Testis (tissue), 3 donors: ENCODE measurements around the gene TGDS. TPM values are rescaled to one million over a fixed set of nuclear protein-coding genes. Genes with fewer than 3 reads are reported as not detected.

ENCODE experiments used
- DNase-seq: peaks from one replicate; pipeline ENCODE4 v3.0.0-alpha.2; 2019
- H3K27ac ChIP-seq, 2 donors: fragments of 200-600 bp; sonication (generic); one replicate each; pipeline ENCODE4 v1.5.1; 2019
- H3K27me3 ChIP-seq: fragments of 200-600 bp; sonication (generic); one replicate; pipeline ENCODE4 v1.5.1; 2019
- H3K36me3 ChIP-seq: fragments of 200-600 bp; sonication (generic); one replicate; pipeline ENCODE4 v1.5.1; 2017; ENCODE audit warnings: low read depth; ENCODE audit errors: missing control alignments
- H3K4me1 ChIP-seq: fragments of 200-600 bp; sonication (generic); one replicate; pipeline ENCODE4 v1.5.1; 2019
- H3K4me3 ChIP-seq, 2 donors: fragments of 200-600 bp; sonication (generic); one replicate each; pipeline ENCODE4 v1.5.1; 2017 to 2019
- H3K9me3 ChIP-seq: fragments of 200-600 bp; sonication (generic); one replicate; pipeline ENCODE4 v1.5.1; 2017
- POLR2A ChIP-seq: fragments of 450-650 bp; IDR thresholded peaks from one replicate; pipeline ENCODE4 v1.6.1; 2017; ENCODE audit warnings: antibody characterized with exemption, mild to moderate bottlenecking, moderate library complexity
- WGBS, 2 donors: methylation state at CpG; one replicate each; pipeline ENCODE4 v1.1.5; 2018; 5-methylcytosine and 5-hydroxymethylcytosine counted together
- intact Hi-C: fragments of 100-400 bp; cut with DNase I; formaldehyde crosslinking; loops from one replicate; pipeline ENCODE4 v1.15.1; 2023; ENCODE audit warnings: low total_unique reads
- polyA plus RNA-seq: library from polyadenylated mRNA; stranded (reverse); fragments of 350-450 nt; fragmentation: Illumina TruSeq; extraction: RNeasy Lipid Tissue Mini Kit (QIAGEN cat#74804); gene quantifications from one replicate; pipeline ENCODE4 v1.2.3, GENCODE V29; 2014; ENCODE audit warnings: low read depth, low replicate concordance; ENCODE audit not compliant: insufficient read depth
- total RNA-seq, 2 donors: library from RNA; depleted of rRNA; stranded (reverse); fragments of >200 nt; gene quantifications; one replicate each; pipeline ENCODE4 v1.2.3, GENCODE V29; 2016
- TF ChIP-seq, protein P1 (sequence below), 3 experiments: fragments of 450-650 bp in 2 of 3; fragments of 200-600 bp in 1 of 3; sonication (generic) in 1 of 3; IDR thresholded peaks; one replicate each; pipeline ENCODE4 v1.5.1; 2016 to 2019; ENCODE audit warnings: antibody characterized with exemption in 3 of 3, mild to moderate bottlenecking in 2 of 3, moderate library complexity in 1 of 3

TGDS gene
- total and polyA plus RNA-seq, 3 donors from 2014 or later: 8.7 to 10.1 (median 9.5) TPM

DNA sequence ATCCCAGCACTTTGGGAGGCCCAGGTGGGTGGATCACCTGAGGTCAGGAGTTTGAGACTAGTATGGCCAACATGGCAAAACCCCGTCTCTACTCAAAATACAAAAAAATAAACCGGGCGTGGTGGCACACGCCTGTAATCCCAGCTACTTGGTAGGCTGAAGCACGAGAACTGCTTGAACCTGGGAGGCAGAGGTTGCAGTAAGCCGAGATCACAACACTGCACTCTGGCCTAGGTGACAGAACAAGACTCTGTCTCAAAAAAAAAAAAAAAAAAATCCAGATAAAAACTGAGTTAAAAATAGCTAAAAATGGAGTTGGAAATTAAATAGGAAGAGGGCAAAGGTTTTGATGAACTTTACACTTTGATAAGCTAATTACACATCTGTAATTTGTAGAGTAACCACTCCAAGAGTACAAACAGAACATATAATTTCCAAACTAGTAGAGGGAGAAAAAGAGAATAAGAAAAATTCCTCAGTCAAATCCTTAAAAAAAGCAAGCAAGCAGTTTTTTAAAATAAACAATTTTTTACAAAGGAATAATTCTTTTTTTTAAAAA lies 10.3 kb downstream of the TGDS start:
- no peak for DNase-seq
- Histone ChIP-seq H3K27me3 (no peaks in the 10 kb centered on the region), H3K27ac (no peak overlapping the region), H3K36me3 (no peaks in the 10 kb centered on the region), H3K4me1 (no peaks in the 10 kb centered on the region), H3K9me3 (no peaks in the 10 kb centered on the region), H3K4me3 (no peak overlapping the region)
- TF ChIP-seq POLR2A: no peak
- TF ChIP-seq, protein P1, sequence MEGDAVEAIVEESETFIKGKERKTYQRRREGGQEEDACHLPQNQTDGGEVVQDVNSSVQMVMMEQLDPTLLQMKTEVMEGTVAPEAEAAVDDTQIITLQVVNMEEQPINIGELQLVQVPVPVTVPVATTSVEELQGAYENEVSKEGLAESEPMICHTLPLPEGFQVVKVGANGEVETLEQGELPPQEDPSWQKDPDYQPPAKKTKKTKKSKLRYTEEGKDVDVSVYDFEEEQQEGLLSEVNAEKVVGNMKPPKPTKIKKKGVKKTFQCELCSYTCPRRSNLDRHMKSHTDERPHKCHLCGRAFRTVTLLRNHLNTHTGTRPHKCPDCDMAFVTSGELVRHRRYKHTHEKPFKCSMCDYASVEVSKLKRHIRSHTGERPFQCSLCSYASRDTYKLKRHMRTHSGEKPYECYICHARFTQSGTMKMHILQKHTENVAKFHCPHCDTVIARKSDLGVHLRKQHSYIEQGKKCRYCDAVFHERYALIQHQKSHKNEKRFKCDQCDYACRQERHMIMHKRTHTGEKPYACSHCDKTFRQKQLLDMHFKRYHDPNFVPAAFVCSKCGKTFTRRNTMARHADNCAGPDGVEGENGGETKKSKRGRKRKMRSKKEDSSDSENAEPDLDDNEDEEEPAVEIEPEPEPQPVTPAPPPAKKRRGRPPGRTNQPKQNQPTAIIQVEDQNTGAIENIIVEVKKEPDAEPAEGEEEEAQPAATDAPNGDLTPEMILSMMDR (IDR thresholded peaks at IDR 0.05): no peak
- intact Hi-C loops: no loop called here
- 94 to 97% methylated on average over 6 of the region's 6 CpGs for WGBS, 2 donors

DNA sequence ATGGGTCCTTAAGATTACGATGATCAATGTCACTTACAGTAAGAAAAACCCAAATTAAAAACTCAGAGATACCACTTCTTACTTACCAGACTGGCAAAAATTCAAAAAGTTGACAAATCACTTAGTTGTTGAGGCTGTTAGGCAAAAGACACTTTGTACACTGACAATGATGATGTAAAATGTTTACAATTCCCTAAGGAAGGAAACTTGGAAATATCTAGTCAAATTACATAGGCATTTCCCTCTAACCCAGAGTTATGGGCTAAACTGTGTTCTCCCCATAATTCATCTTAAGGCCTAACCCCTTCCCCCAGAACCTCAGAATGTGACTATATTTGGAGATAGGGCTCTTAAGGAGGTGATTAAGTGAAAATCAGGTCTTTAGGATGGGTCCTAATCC lies 12.0 kb downstream of the TGDS start:
- intact Hi-C loops: no loop called here
- no peak for DNase-seq
- H3K27me3 ChIP-seq: no peaks in the 10 kb centered on the region
- no peak overlapping the region for H3K4me3 ChIP-seq
- H3K4me1 ChIP-seq: no peaks in the 10 kb centered on the region
- H3K27ac ChIP-seq: no peak overlapping the region
- WGBS, 2 donors: 88 to 100% methylated on average over 1 of the region's 1 CpG
- no peaks in the 10 kb centered on the region for H3K36me3 ChIP-seq
- no peaks in the 10 kb centered on the region for H3K9me3 ChIP-seq
- TF ChIP-seq, protein P1 (IDR thresholded peaks at IDR 0.05): no peak
- no peak for TF ChIP-seq POLR2A

DNA sequence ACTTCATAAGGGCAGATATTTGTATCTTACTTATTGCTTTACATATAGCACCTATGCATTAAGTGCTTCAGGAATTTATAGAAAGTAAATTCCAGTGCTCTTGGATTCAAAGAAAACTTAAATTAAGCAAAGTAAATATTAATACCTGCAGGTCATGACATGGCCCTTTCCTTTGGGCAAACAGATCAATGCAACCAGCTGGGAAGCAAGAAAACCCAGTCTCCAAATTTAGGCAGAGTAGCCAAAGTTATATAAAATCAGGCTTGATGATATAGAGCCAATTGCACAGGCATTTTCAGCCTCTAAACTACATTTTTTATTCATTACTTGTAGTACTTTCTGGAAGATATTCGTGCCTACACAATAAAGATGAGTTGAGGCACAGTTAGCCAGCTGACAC lies 16.9 kb downstream of the TGDS start:
- H3K9me3 ChIP-seq: no peaks in the 10 kb centered on the region
- no peak for DNase-seq
- no peak overlapping the region for H3K27ac ChIP-seq
- H3K36me3 ChIP-seq: no peaks in the 10 kb centered on the region
- no peak for TF ChIP-seq POLR2A
- TF ChIP-seq, protein P1 (IDR thresholded peaks at IDR 0.05): no peak
- 88 to 96% methylated on average over 1 of the region's 1 CpG for WGBS, 2 donors
- intact Hi-C loops: no loop called here
- no peaks in the 10 kb centered on the region for H3K27me3 ChIP-seq
- H3K4me3 ChIP-seq: no peak overlapping the region
- no peaks in the 10 kb centered on the region for H3K4me1 ChIP-seq

DNA sequence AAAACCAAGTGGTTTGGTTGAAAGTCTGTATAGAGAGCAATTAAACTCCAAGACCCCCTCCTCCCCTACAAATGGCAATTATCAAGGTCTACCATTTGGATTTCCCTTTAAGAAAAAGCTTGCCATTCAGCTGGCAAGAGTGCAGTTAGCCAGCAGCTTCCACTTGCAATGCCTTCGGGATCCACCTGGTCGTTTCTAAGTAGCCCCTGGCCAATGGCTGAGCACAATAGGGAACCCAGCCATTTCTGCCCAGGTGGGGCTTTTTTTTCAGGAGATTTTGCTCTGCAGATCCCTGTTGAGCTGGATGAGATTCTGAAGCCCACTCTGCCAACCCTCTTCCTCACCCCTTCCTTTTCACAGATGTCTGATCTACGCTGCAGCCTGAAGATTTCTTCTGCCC lies 26.3 kb downstream of the TGDS start:
- Histone ChIP-seq H3K36me3 (no peaks in the 10 kb centered on the region), H3K9me3 (no peaks in the 10 kb centered on the region), H3K4me1 (no peaks in the 10 kb centered on the region), H3K27me3 (no peaks in the 10 kb centered on the region), H3K27ac (no peak overlapping the region), H3K4me3 (no peak overlapping the region)
- intact Hi-C loops: no loop called here
- no peak for TF ChIP-seq POLR2A
- TF ChIP-seq, protein P1 (IDR thresholded peaks at IDR 0.05): no peak
- no peak for DNase-seq
- 85 to 89% methylated on average over 3 of the region's 3 CpGs for WGBS, 2 donors

DNA sequence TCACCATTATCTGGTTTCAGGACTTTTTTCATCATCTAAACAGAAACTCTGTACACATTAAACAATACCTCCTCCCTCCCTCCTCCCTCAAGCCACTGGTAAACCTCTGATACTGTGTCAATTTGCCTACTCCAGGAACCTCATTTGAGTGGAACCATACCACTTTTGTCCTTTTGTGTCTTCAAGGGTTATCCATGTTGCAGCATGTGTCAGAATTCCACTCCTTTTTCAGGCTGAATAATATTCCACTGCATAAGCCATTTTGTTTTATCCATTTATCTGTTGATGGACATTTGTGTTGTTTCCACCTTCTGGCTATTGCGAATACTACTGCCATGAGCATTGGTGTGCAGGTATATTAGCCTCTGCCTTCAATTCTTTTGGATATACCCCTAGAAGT lies 27.5 kb downstream of the TGDS start:
- intact Hi-C loops: no loop called here

More for the DNA sequence above, 27.5 kb downstream of the TGDS start:
- DNase-seq: no peak
- WGBS, 2 donors: 89 to 94% methylated on average over 1 of the region's 1 CpG
- TF ChIP-seq POLR2A: no peak
- TF ChIP-seq, protein P1 (IDR thresholded peaks at IDR 0.05): no peak
- Histone ChIP-seq H3K36me3 (no peaks in the 10 kb centered on the region), H3K4me1 (no peaks in the 10 kb centered on the region), H3K4me3 (no peak overlapping the region), H3K27ac (no peak overlapping the region), H3K9me3 (no peaks in the 10 kb centered on the region), H3K27me3 (no peaks in the 10 kb centered on the region)
